Loucy (cell line): Measurements from ENCODE around the gene S1PR3.

ENCODE experiments used
- EZH2phosphoT487 ChIP-seq: fragments of 200-600 bp; IDR thresholded peaks from 2 replicates; pipeline ENCODE4 v1.6.1; 2018; ENCODE audit warnings: antibody characterized with exemption, mild to moderate bottlenecking, moderate library complexity, borderline replicate concordance
- TF ChIP-seq, protein P1 (sequence below): fragments of 200-600 bp; sonication (generic); conservative IDR thresholded peaks from 2 replicates; pipeline ENCODE4 v1.5.1; 2014; ENCODE audit warnings: mild to moderate bottlenecking, antibody characterized with exemption, low read length

DNA sequence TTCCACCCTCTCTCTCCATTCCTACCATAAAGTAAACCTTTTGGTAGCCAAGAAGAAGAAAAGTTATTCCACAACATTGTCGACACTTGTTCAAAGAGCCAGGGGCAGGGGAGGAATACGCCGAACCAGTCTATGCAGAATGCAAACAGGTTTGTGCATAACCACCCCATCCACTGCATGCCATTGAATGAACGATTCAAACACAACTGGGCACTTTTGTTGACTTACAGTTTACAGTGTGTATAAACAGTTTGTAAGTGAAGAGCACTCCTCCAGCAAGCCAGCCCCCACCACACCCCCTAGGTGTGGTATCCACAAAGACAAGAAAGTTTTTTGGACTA lies 6.8 kb upstream of the S1PR3 start:
- TF ChIP-seq, protein P1, sequence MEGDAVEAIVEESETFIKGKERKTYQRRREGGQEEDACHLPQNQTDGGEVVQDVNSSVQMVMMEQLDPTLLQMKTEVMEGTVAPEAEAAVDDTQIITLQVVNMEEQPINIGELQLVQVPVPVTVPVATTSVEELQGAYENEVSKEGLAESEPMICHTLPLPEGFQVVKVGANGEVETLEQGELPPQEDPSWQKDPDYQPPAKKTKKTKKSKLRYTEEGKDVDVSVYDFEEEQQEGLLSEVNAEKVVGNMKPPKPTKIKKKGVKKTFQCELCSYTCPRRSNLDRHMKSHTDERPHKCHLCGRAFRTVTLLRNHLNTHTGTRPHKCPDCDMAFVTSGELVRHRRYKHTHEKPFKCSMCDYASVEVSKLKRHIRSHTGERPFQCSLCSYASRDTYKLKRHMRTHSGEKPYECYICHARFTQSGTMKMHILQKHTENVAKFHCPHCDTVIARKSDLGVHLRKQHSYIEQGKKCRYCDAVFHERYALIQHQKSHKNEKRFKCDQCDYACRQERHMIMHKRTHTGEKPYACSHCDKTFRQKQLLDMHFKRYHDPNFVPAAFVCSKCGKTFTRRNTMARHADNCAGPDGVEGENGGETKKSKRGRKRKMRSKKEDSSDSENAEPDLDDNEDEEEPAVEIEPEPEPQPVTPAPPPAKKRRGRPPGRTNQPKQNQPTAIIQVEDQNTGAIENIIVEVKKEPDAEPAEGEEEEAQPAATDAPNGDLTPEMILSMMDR = no peak
- TF ChIP-seq EZH2phosphoT487 = no peak
